ENCODE results near the gene SPIRE2. TPM values are rescaled to one million over a fixed set of nuclear protein-coding genes. Genes with fewer than 3 reads are reported as not detected.

Gene SPIRE2
- total and polyA plus RNA-seq, 2 of the 13 experiments (the other 11 are each of a cell fraction or from before 2014, with no cell fraction given): 13.3 to 37.5 TPM

GRCh38 chr16:89787365-89787805 lies 40.9 kb upstream of the SPIRE2 start (continued):
- TF ChIP-seq, protein P1, sequence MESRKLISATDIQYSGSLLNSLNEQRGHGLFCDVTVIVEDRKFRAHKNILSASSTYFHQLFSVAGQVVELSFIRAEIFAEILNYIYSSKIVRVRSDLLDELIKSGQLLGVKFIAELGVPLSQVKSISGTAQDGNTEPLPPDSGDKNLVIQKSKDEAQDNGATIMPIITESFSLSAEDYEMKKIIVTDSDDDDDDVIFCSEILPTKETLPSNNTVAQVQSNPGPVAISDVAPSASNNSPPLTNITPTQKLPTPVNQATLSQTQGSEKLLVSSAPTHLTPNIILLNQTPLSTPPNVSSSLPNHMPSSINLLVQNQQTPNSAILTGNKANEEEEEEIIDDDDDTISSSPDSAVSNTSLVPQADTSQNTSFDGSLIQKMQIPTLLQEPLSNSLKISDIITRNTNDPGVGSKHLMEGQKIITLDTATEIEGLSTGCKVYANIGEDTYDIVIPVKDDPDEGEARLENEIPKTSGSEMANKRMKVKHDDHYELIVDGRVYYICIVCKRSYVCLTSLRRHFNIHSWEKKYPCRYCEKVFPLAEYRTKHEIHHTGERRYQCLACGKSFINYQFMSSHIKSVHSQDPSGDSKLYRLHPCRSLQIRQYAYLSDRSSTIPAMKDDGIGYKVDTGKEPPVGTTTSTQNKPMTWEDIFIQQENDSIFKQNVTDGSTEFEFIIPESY (CRISPR knock-in tag; IDR thresholded peaks at IDR 0.05): peak; percentile 90
- TF ChIP-seq, protein P2, sequence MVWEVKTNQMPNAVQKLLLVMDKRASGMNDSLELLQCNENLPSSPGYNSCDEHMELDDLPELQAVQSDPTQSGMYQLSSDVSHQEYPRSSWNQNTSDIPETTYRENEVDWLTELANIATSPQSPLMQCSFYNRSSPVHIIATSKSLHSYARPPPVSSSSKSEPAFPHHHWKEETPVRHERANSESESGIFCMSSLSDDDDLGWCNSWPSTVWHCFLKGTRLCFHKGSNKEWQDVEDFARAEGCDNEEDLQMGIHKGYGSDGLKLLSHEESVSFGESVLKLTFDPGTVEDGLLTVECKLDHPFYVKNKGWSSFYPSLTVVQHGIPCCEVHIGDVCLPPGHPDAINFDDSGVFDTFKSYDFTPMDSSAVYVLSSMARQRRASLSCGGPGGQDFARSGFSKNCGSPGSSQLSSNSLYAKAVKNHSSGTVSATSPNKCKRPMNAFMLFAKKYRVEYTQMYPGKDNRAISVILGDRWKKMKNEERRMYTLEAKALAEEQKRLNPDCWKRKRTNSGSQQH (CRISPR knock-in tag; IDR thresholded peaks at IDR 0.05; ENCODE audit: low read depth): no peak
- TF ChIP-seq KLF12 (CRISPR knock-in tag; IDR thresholded peaks at IDR 0.05; ENCODE audit: borderline replicate concordance) (no peak), HOXA3 (CRISPR knock-in tag; IDR thresholded peaks at IDR 0.05) (peak; percentile 39; the same call in 1 of the 2 replicates), ZMYM4 (CRISPR knock-in tag; IDR thresholded peaks at IDR 0.05) (peak; percentile 16; the same call in 1 of the 2 replicates), ZBTB38 (CRISPR knock-in tag; IDR thresholded peaks at IDR 0.05) (0 out of 2 replicates have a peak, but pooled peaks have one; percentile 43), ZNF460 (CRISPR knock-in tag; IDR thresholded peaks at IDR 0.05; ENCODE audit: borderline replicate concordance) (peak; percentile 88), ZUFSP (CRISPR knock-in tag; IDR thresholded peaks at IDR 0.05; ENCODE audit: borderline replicate concordance) (no peak), HNF1A (IDR thresholded peaks at IDR 0.05; ENCODE audit: low read depth) (peak; percentile 39; the same call in 1 of the 2 replicates), HNF1A (CRISPR knock-in tag; IDR thresholded peaks at IDR 0.05; ENCODE audit: borderline replicate concordance) (no peak; the same call in 1 of the 2 replicates)
- TF ChIP-seq, protein P3, sequence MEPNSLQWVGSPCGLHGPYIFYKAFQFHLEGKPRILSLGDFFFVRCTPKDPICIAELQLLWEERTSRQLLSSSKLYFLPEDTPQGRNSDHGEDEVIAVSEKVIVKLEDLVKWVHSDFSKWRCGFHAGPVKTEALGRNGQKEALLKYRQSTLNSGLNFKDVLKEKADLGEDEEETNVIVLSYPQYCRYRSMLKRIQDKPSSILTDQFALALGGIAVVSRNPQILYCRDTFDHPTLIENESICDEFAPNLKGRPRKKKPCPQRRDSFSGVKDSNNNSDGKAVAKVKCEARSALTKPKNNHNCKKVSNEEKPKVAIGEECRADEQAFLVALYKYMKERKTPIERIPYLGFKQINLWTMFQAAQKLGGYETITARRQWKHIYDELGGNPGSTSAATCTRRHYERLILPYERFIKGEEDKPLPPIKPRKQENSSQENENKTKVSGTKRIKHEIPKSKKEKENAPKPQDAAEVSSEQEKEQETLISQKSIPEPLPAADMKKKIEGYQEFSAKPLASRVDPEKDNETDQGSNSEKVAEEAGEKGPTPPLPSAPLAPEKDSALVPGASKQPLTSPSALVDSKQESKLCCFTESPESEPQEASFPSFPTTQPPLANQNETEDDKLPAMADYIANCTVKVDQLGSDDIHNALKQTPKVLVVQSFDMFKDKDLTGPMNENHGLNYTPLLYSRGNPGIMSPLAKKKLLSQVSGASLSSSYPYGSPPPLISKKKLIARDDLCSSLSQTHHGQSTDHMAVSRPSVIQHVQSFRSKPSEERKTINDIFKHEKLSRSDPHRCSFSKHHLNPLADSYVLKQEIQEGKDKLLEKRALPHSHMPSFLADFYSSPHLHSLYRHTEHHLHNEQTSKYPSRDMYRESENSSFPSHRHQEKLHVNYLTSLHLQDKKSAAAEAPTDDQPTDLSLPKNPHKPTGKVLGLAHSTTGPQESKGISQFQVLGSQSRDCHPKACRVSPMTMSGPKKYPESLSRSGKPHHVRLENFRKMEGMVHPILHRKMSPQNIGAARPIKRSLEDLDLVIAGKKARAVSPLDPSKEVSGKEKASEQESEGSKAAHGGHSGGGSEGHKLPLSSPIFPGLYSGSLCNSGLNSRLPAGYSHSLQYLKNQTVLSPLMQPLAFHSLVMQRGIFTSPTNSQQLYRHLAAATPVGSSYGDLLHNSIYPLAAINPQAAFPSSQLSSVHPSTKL (CRISPR knock-in tag; IDR thresholded peaks at IDR 0.05): 0 out of 2 replicates have a peak, but pooled peaks have one; percentile 11
- TF ChIP-seq, protein P4, sequence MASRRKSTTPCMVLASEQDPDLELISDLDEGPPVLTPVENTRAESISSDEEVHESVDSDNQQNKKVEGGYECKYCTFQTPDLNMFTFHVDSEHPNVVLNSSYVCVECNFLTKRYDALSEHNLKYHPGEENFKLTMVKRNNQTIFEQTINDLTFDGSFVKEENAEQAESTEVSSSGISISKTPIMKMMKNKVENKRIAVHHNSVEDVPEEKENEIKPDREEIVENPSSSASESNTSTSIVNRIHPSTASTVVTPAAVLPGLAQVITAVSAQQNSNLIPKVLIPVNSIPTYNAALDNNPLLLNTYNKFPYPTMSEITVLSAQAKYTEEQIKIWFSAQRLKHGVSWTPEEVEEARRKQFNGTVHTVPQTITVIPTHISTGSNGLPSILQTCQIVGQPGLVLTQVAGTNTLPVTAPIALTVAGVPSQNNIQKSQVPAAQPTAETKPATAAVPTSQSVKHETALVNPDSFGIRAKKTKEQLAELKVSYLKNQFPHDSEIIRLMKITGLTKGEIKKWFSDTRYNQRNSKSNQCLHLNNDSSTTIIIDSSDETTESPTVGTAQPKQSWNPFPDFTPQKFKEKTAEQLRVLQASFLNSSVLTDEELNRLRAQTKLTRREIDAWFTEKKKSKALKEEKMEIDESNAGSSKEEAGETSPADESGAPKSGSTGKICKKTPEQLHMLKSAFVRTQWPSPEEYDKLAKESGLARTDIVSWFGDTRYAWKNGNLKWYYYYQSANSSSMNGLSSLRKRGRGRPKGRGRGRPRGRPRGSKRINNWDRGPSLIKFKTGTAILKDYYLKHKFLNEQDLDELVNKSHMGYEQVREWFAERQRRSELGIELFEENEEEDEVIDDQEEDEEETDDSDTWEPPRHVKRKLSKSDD (CRISPR knock-in tag; IDR thresholded peaks at IDR 0.05; ENCODE audit: low read depth): peak; percentile 44; the same call in 1 of the 2 replicates

Data from HepG2 (cell line).